Activated CD4-positive, CD25-positive, alpha-beta regulatory T cell treated with anti-CD3 and anti-CD28 coated beads, Interleukin-2, amount 50 U/mL, for 72 hours (primary cell): ENCODE measurements around the gene MYRIP.
"Not testable (repeated sequence)": the region's sequence is repeated elsewhere in the genome, so short reads cannot be mapped to it uniquely, and the experiment has no call there.

Source experiments
- DNase-seq: peaks from one replicate; pipeline ENCODE4 v3.0.0; 2021

The MYRIP gene

GRCh38 chr3:40044487-40044886 is 235.1 kb downstream of the MYRIP start:
- no peak for DNase-seq

GRCh38 chr3:40045051-40045450 is 235.6 kb downstream of the MYRIP start:
- DNase-seq: no peak

- no peak for DNase-seq
Observed at GRCh38 chr3:40046149-40046548, 236.7 kb downstream of the MYRIP start.

GRCh38 chr3:40047406-40047805 is 238.0 kb downstream of the MYRIP start:
- no peak for DNase-seq

GRCh38 chr3:40053663-40054062 is 244.3 kb downstream of the MYRIP start:
- DNase-seq: no peak

GRCh38 chr3:40054568-40055222 is 245.3 kb downstream of the MYRIP start:
- no peak for DNase-seq

GRCh38 chr3:40055361-40055760 is 246.0 kb downstream of the MYRIP start:
- no peak for DNase-seq

- DNase-seq: no peak
Observed at GRCh38 chr3:40055956-40056355, 246.5 kb downstream of the MYRIP start.

- no peak for DNase-seq
Observed at GRCh38 chr3:40057077-40057476, 247.7 kb downstream of the MYRIP start.

GRCh38 chr3:40057786-40058185 is 248.4 kb downstream of the MYRIP start:
- DNase-seq: no peak

GRCh38 chr3:40068636-40069035 is 259.2 kb downstream of the MYRIP start:
- DNase-seq: no peak

- DNase-seq: no peak
Observed at GRCh38 chr3:40070816-40071215, 261.4 kb downstream of the MYRIP start.

GRCh38 chr3:40071683-40072238 is 262.4 kb downstream of the MYRIP start:
- DNase-seq: no peak

- no peak for DNase-seq
Observed at GRCh38 chr3:40073310-40074007, 264.1 kb downstream of the MYRIP start.

- DNase-seq: not testable (repeated sequence)
Observed at GRCh38 chr3:40077139-40077538, 267.7 kb downstream of the MYRIP start.

GRCh38 chr3:40077828-40078492 is 268.6 kb downstream of the MYRIP start:
- DNase-seq: not testable (repeated sequence)

GRCh38 chr3:40078590-40078989 is 269.2 kb downstream of the MYRIP start:
- no peak for DNase-seq

- no peak for DNase-seq
Observed at GRCh38 chr3:40079203-40079846, 269.9 kb downstream of the MYRIP start.

- no peak for DNase-seq
Observed at GRCh38 chr3:40079847-40080240, 270.4 kb downstream of the MYRIP start.

- no peak for DNase-seq
Observed at GRCh38 chr3:40083066-40083465, 273.7 kb downstream of the MYRIP start.

- not testable (repeated sequence) for DNase-seq
Observed at GRCh38 chr3:40084424-40084823, 275.0 kb downstream of the MYRIP start.

GRCh38 chr3:40086890-40087883 is 277.8 kb downstream of the MYRIP start:
- no peak for DNase-seq
